SKM-1 treated with dmso at 0.1 percent for 144 hours (cell line): ENCODE data around the gene SEC14L1.
A peak's percentile ranks its signal among the peaks of the same experiment; 100 is the strongest.

ENCODE experiments used
- DNase-seq: peaks from one replicate; lab custom pipeline; 2025; ENCODE audit not compliant: unreplicated experiment; lab: John Stamatoyannopoulos, UW

Gene SEC14L1

GRCh38 chr17:77211681-77212080 lies 70.9 kb downstream of the SEC14L1 start:
- no peak for DNase-seq

GRCh38 chr17:77212081-77212832 lies 71.5 kb downstream of the SEC14L1 start:
- peak; percentile 19 for DNase-seq

- DNase-seq, result no peak
These were observed 72.3 kb downstream of the SEC14L1 start for GRCh38 chr17:77212833-77213777.

- DNase-seq, result no peak
These were observed 73.0 kb downstream of the SEC14L1 start for GRCh38 chr17:77213778-77214132.

- no peak for DNase-seq
These were observed 73.6 kb downstream of the SEC14L1 start for GRCh38 chr17:77214328-77214727.

- peak; percentile 4 for DNase-seq
These were observed 74.0 kb downstream of the SEC14L1 start for GRCh38 chr17:77214743-77215142.

- no peak for DNase-seq
These were observed 74.5 kb downstream of the SEC14L1 start for GRCh38 chr17:77215281-77215680.

GRCh38 chr17:77216486-77216885 lies 75.7 kb downstream of the SEC14L1 start:
- no peak for DNase-seq

- no peak for DNase-seq
These were observed 76.4 kb downstream of the SEC14L1 start for GRCh38 chr17:77217123-77217522.

GRCh38 chr17:77217566-77217965 lies 76.8 kb downstream of the SEC14L1 start:
- no peak for DNase-seq

- DNase-seq, result no peak
These were observed 78.1 kb downstream of the SEC14L1 start for GRCh38 chr17:77218902-77219301.

GRCh38 chr17:77222356-77222755 lies 81.6 kb downstream of the SEC14L1 start:
- DNase-seq, result no peak

GRCh38 chr17:77223642-77224420 lies 83.1 kb downstream of the SEC14L1 start:
- DNase-seq, result no peak

- no peak for DNase-seq
These were observed 84.5 kb downstream of the SEC14L1 start for GRCh38 chr17:77225265-77225664.

GRCh38 chr17:77227461-77228240 lies 86.9 kb downstream of the SEC14L1 start:
- DNase-seq, result no peak

GRCh38 chr17:77228241-77228752 lies 87.5 kb downstream of the SEC14L1 start:
- no peak for DNase-seq

- no peak for DNase-seq
These were observed 88.0 kb downstream of the SEC14L1 start for GRCh38 chr17:77228816-77229215.

GRCh38 chr17:77229786-77230435 lies 89.1 kb downstream of the SEC14L1 start:
- no peak for DNase-seq

- DNase-seq, result no peak
These were observed 89.7 kb downstream of the SEC14L1 start for GRCh38 chr17:77230436-77230830.
